CD4-positive, alpha-beta T cell treated with Interleukin-15 for 4 hours (primary cell): ENCODE measurements around the gene CSNK1G2.

Experiments
- DNase-seq: peaks from one replicate; pipeline ENCODE4 v3.0.0-alpha.2; 2020; ENCODE audit warnings: low spot score

Gene CSNK1G2

DNA sequence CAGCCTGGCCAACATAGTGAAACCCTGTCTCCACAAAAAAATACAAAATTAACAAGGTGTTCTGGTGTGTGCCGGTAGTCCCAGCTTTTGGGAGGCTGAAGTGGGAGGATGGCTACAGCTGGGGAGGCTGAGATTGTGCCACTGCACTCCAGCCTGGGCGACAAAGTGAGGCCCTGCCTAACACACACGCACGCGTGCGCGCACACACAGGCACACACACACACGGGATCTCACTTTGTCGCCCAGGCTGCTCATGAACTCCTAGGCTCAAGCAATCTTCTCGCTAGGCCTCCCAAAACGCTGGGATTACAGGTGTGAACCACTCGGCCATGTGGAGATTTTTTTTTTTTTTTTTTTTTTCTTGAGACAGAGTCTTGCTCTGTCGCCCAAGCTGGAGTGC is 77.8 kb downstream of the CSNK1G2 start:
- DNase-seq = no peak

DNA sequence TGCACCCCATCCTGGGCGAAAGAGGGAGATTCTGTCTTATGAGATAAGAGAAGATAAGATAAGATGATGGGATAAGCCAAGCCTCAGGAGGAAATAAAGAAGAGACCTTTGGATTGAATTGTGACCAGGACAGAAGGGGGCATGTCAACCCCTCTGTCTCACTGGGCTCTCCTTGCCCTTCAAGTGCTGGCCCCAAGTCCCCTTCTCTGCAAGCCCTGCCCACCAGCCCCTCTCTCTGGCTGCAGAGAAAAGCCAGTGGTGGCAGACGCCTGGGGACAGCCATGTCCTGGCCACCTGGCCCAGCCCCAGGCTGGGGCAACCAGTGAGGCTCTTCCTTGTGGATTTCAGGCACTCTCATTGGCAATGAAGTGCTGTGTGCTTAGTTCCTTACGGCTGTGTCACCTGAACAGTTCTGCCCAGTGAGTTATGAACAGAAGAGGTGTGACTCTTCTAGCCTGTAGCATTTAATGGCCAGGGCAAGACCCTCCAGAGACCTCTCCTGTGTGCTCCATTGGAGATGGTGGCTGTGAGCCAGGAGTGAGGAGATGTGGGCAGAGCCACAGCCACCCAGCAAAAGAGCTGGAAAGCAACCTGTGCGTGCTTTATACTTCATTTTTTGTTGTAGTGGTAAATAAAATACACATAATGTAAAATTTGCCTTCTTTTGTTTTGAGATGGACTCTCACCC is 80.6 kb downstream of the CSNK1G2 start:
- no peak for DNase-seq

DNA sequence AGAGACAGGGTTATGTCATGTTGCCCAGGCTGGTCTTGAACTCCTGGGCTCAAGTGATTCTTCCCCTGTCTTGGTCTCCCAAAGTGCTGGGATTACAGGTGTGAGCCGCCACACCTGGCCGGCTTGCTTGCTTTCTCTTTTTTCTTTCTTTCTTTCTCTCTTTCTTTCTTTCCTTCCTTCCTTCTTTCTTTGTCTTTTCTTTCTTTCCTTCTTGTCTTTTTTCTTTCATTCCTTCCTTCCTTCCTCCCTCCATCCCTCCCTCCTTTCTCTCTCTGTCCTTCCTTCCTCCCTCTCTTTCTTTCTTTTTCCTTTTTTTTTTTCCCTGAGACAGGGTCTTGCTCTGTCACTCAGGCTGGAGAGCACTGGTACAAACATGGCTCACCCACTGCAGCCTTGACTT is 81.3 kb downstream of the CSNK1G2 start:
- no peak for DNase-seq

DNA sequence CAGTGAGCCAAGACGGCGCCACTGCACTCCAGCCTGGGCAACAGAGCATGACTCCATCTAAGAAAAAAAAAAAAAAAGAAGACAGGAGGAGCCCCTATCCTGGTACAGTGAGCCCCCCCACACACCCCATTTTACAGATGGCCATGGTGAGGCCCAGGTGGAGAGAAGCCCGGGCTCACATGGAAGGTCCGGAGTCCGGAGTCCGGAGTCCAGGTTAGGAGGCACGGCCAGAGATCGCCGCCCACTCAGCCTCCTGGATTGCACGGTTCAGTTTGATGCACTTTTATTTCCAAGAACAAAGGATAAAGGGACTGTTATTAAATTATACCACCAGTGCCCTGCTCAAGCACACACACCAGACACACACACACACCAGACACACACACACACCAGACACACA is 85.8 kb downstream of the CSNK1G2 start:
- no peak for DNase-seq

DNA sequence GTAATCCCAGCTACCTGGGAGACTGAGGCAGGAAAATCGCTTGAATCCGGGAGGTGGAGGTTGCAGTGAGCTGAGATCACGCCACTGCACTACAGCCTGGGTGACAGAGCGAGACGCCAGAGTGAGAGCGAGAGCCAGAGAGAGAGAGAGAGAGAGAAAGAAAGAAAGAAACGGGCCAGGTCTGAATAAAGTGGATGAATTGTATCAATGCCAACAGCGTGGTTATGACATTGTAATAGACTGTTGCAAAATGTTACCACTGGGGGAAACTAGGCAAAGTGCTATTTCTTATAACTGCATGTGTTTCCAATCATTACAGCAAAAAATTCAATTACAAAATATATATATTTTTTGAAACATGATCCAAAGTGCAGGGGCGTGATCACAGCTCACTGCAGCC is 86.4 kb downstream of the CSNK1G2 start:
- DNase-seq = no peak
